ENCODE results near the gene BHMT.

Gene BHMT

DNA sequence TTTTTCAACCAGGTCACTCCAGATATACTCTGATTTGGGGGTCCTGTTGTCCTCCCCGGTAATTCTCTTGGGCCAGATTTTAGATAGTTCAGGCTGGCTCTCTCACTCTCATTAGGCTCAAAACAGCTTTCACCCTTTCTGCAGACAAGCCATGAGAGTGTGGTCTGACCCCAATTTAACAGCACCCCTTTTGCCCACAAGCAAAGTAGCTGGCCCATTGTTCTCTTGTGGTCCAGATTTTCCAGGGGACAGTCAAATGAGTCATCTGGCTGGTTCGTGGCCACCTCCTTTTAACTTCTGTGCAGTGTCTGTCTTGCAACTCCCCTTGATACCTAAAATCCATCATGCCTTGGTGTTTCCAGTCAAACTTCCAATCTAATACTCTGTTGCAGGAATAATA, 25.5 kb upstream of the BHMT start:
- TF ChIP-seq L3MBTL2 (conservative IDR thresholded peaks at IDR 0.05) (no peak), TARDBP (IDR thresholded peaks at IDR 0.05) (no peak), SUZ12 (IDR thresholded peaks at IDR 0.05) (no peak), FOXM1 (IDR thresholded peaks at IDR 0.05; ENCODE audit: borderline replicate concordance) (no peak), ARNT (IDR thresholded peaks at IDR 0.05) (no peak), NFRKB (IDR thresholded peaks at IDR 0.05) (no peak), HDGF (IDR thresholded peaks at IDR 0.05; ENCODE audit: borderline replicate concordance) (no peak), LEF1 (IDR thresholded peaks at IDR 0.05; ENCODE audit: borderline replicate concordance) (no peak), CTBP1 (IDR thresholded peaks at IDR 0.05; ENCODE audit: borderline replicate concordance) (no peak), BHLHE40 (IDR thresholded peaks at IDR 0.05; ENCODE audit: borderline replicate concordance) (no peak), FOXA1 (IDR thresholded peaks at IDR 0.05) (no peak), SP1 (IDR thresholded peaks at IDR 0.05) (no peak), ZNF384 (IDR thresholded peaks at IDR 0.05) (no peak), ELF4 (IDR thresholded peaks at IDR 0.05) (no peak), FOXK2 (IDR thresholded peaks at IDR 0.05) (no peak)
- TF ChIP-seq, protein P1, sequence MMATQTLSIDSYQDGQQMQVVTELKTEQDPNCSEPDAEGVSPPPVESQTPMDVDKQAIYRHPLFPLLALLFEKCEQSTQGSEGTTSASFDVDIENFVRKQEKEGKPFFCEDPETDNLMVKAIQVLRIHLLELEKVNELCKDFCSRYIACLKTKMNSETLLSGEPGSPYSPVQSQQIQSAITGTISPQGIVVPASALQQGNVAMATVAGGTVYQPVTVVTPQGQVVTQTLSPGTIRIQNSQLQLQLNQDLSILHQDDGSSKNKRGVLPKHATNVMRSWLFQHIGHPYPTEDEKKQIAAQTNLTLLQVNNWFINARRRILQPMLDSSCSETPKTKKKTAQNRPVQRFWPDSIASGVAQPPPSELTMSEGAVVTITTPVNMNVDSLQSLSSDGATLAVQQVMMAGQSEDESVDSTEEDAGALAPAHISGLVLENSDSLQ (IDR thresholded peaks at IDR 0.05): no peak
- no peak for DNase-seq (ENCODE audit: extremely low spot score)
- CTCF ChIA-PET: no interaction called here
- POLR2A ChIA-PET: no interaction called here

DNA sequence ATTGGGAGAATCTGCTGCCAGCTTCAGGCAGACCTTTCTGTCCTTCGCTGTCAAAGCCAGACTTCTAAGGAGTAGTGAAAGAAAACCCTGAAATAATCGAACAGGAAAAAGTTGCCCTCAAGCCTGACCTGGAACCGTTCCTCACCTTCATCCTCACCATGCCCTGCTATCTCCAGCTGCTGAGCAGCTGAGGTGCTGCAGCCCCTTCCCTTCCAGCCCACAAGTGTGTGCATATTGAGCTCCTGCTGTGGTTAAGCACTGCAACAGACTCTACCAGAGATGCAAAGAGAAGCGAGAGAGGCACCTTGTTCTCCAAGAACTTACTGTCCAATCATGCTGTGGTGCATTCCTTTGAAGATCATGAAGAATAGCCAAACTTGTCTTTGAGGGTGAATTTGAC, 23.1 kb upstream of the BHMT start:
- no peak for DNase-seq (ENCODE audit: extremely low spot score)
- no peak for TF ChIP-seq TARDBP (IDR thresholded peaks at IDR 0.05)
- ChIA-PET CTCF (interaction anchor here (1.8 kb wide), 1 partner anchor 19 kb away, joined by 4 read pairs; no protein-coding TSS in a partner anchor), POLR2A (no interaction called here)

DNA sequence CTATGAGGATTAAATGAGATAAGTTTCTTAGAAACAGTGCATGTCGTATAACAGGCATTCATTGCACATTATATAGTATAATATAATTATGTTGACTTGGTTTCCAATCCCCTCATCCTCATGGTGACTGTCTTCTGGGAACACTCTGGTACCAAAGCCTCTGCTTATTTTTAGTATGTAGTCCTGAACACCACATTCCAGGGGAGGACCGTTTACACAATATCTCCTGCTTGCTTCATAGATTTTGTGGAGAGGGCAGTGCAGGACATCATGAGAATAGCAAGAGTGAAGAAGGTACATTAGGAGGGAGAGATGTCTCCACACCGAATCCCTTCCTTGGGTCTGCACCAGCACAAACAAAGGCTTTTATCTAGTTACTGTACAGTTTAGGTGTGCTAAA, 20.5 kb upstream of the BHMT start:
- no peak for DNase-seq (ENCODE audit: extremely low spot score)
- TF ChIP-seq HDGF (IDR thresholded peaks at IDR 0.05; ENCODE audit: borderline replicate concordance): no peak
- no peak for TF ChIP-seq FOXK2 (IDR thresholded peaks at IDR 0.05)
- TF ChIP-seq ARNT (IDR thresholded peaks at IDR 0.05): no peak
- no peak for TF ChIP-seq SUZ12 (IDR thresholded peaks at IDR 0.05)
- TF ChIP-seq CTBP1 (IDR thresholded peaks at IDR 0.05; ENCODE audit: borderline replicate concordance): no peak
- TF ChIP-seq LEF1 (IDR thresholded peaks at IDR 0.05; ENCODE audit: borderline replicate concordance): no peak
- TF ChIP-seq ZNF384 (IDR thresholded peaks at IDR 0.05): no peak
- no peak for TF ChIP-seq FOXA1 (IDR thresholded peaks at IDR 0.05)
- TF ChIP-seq BHLHE40 (IDR thresholded peaks at IDR 0.05; ENCODE audit: borderline replicate concordance): no peak
- no peak for TF ChIP-seq NFRKB (IDR thresholded peaks at IDR 0.05)
- TF ChIP-seq L3MBTL2 (conservative IDR thresholded peaks at IDR 0.05): no peak
- TF ChIP-seq TARDBP (IDR thresholded peaks at IDR 0.05): no peak
- TF ChIP-seq, protein P1 (IDR thresholded peaks at IDR 0.05): no peak
- TF ChIP-seq ELF4 (IDR thresholded peaks at IDR 0.05): no peak
- ChIA-PET POLR2A (no interaction called here), CTCF (interaction anchor here (0.6 kb wide), 1 partner anchor 39 kb away, joined by 3 read pairs; no protein-coding TSS in a partner anchor)

DNA sequence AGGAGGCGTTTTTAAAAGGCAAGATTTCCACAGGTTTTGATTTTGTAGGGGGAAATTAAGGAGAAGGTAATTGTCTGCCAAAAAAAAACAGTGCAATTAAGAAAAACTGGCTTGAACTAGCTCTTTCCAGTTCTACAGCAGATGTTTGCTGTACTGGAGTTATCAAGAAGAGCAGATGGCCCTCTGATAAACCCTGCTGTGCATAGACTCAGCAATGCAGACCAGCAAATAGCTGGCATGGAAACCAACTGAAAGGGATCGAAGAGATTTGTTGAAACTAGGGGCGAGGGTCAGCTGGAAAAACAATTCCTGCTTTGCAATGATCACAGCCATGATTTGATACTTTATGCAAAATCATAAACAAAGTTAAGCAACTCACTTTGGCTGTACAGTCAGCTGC, 17.8 kb upstream of the BHMT start:
- POLR2A ChIA-PET: no interaction called here
- TF ChIP-seq ARNT (IDR thresholded peaks at IDR 0.05) (no peak), HDGF (IDR thresholded peaks at IDR 0.05; ENCODE audit: borderline replicate concordance) (no peak), ZNF384 (IDR thresholded peaks at IDR 0.05) (no peak), SUZ12 (IDR thresholded peaks at IDR 0.05) (no peak), CTBP1 (IDR thresholded peaks at IDR 0.05; ENCODE audit: borderline replicate concordance) (no peak), BHLHE40 (IDR thresholded peaks at IDR 0.05; ENCODE audit: borderline replicate concordance) (no peak), LEF1 (IDR thresholded peaks at IDR 0.05; ENCODE audit: borderline replicate concordance) (no peak), NFRKB (IDR thresholded peaks at IDR 0.05) (no peak), SP1 (IDR thresholded peaks at IDR 0.05) (no peak), TARDBP (IDR thresholded peaks at IDR 0.05) (no peak), FOXK2 (IDR thresholded peaks at IDR 0.05) (no peak), L3MBTL2 (conservative IDR thresholded peaks at IDR 0.05) (no peak), FOXA1 (IDR thresholded peaks at IDR 0.05) (no peak), ELF4 (IDR thresholded peaks at IDR 0.05) (no peak), FOXM1 (IDR thresholded peaks at IDR 0.05; ENCODE audit: borderline replicate concordance) (no peak)
- TF ChIP-seq, protein P1 (IDR thresholded peaks at IDR 0.05): no peak
- DNase-seq (ENCODE audit: extremely low spot score): no peak
- CTCF ChIA-PET: interaction anchor here (0.9 kb wide), 1 partner anchor 69 kb away, joined by 3 read pairs; no protein-coding TSS in a partner anchor

DNA sequence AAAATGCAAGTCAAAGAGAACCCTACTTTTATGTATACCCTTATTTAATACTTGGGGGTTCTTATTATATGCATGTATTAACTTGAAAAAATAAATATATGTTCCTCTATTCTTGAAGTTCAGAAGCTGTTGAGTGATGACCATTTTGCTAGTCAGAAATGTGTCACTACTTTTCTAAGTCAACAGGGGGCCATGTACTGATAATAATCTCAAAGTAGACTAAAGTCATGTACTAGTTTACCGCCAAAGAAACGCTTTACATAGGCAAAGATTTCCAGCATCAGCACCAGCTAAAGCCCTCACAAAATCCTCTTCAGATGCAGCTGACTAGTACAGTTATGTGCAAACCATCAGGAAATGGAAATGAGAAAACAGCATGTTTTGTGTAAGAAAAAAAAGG, 5.7 kb upstream of the BHMT start:
- TF ChIP-seq FOXK2 (IDR thresholded peaks at IDR 0.05) (no peak), SP1 (IDR thresholded peaks at IDR 0.05) (no peak), ARNT (IDR thresholded peaks at IDR 0.05) (no peak), FOXM1 (IDR thresholded peaks at IDR 0.05; ENCODE audit: borderline replicate concordance) (no peak), ELF4 (IDR thresholded peaks at IDR 0.05) (no peak), LEF1 (IDR thresholded peaks at IDR 0.05; ENCODE audit: borderline replicate concordance) (no peak), SUZ12 (IDR thresholded peaks at IDR 0.05) (no peak), TARDBP (IDR thresholded peaks at IDR 0.05) (no peak), NFRKB (IDR thresholded peaks at IDR 0.05) (no peak), HDGF (IDR thresholded peaks at IDR 0.05; ENCODE audit: borderline replicate concordance) (no peak), ZNF384 (IDR thresholded peaks at IDR 0.05) (no peak), CTBP1 (IDR thresholded peaks at IDR 0.05; ENCODE audit: borderline replicate concordance) (no peak), BHLHE40 (IDR thresholded peaks at IDR 0.05; ENCODE audit: borderline replicate concordance) (no peak), L3MBTL2 (conservative IDR thresholded peaks at IDR 0.05) (no peak), FOXA1 (IDR thresholded peaks at IDR 0.05) (no peak)
- TF ChIP-seq, protein P1 (IDR thresholded peaks at IDR 0.05): no peak
- POLR2A ChIA-PET: interaction anchor here (1.2 kb wide), 1 partner anchor 160 kb away, joined by 3 read pairs; no protein-coding TSS in a partner anchor
- CTCF ChIA-PET: interaction anchor here (1.5 to 3.4 kb wide), 3 partner anchors 10 to 81 kb away, joined by 3 to 25 read pairs (median 18); no protein-coding TSS in a partner anchor
- no peak for DNase-seq (ENCODE audit: extremely low spot score)

All from HEK293T (cell line).